HepG2 (cell line): ENCODE data around the gene STX8.

ENCODE experiments used
- CTCF ChIP-seq: sonication (generic); formaldehyde crosslinking; IDR thresholded peaks from 2 replicates; pipeline ENCODE4 v1.5.0; 2020; ENCODE audit warnings: mild to moderate bottlenecking, missing genetic modification reagents, moderate library complexity
- GLI4 ChIP-seq: sonication (generic); formaldehyde crosslinking; IDR thresholded peaks from 2 replicates; pipeline ENCODE4 v1.5.1; 2020; ENCODE audit warnings: missing genetic modification reagents, mild to moderate bottlenecking, moderate library complexity, borderline replicate concordance
- HOXA5 ChIP-seq: sonication (generic); formaldehyde crosslinking; IDR thresholded peaks from 2 replicates; pipeline ENCODE4 v1.4.0; 2020; ENCODE audit warnings: missing genetic modification reagents
- IRF2 ChIP-seq: IDR thresholded peaks from 2 replicates; pipeline ENCODE4 v1.6.1; 2018; ENCODE audit warnings: missing genetic modification reagents, missing compliant biosample characterization
- IRX3 ChIP-seq: sonication (generic); formaldehyde crosslinking; IDR thresholded peaks from 2 replicates; pipeline ENCODE4 v1.8.1; 2023; ENCODE audit warnings: mild to moderate bottlenecking, low read depth, missing genetic modification reagents, borderline replicate concordance
- MAX ChIP-seq: IDR thresholded peaks from 2 replicates; pipeline ENCODE4 v1.6.1; 2012; ENCODE audit warnings: inconsistent platforms
- REST ChIP-seq, 2 experiments: IDR thresholded peaks; 2 replicates each; pipeline ENCODE4 v1.6.1; 2011 to 2012; ENCODE audit warnings: low read length in 2 of 2, borderline replicate concordance in 1 of 2, low read depth in 1 of 2, mild to moderate bottlenecking in 1 of 2, moderate library complexity in 1 of 2
- SCMH1 ChIP-seq: sonication (generic); formaldehyde crosslinking; IDR thresholded peaks from 2 replicates; pipeline ENCODE4 v1.9.0; 2021; ENCODE audit warnings: missing genetic modification reagents, mild to moderate bottlenecking, borderline replicate concordance
- ZFX ChIP-seq: sonication (generic); formaldehyde crosslinking; IDR thresholded peaks from 2 replicates; pipeline ENCODE4 v1.4.0; 2020; ENCODE audit warnings: mild to moderate bottlenecking, low read depth, missing genetic modification reagents, moderate library complexity

- TF ChIP-seq REST (IDR thresholded peaks at IDR 0.05; ENCODE audit: borderline replicate concordance in 1 of 2, low read depth in 1 of 2, low read length in 2 of 2) (no peak), SCMH1 (CRISPR knock-in tag) (no peak), GLI4 (no peak), CTCF (CRISPR knock-in tag) (no peak), IRX3 (CRISPR knock-in tag) (no peak), MAX (no peak), ZFX (CRISPR knock-in tag) (no peak), HOXA5 (no peak), IRF2 (CRISPR knock-in tag) (no peak)
Observed at GRCh38 chr17:9389111-9389527, 186.5 kb downstream of the STX8 start.
